Activated T-helper 9 cell treated with anti-CD3 and anti-CD28 coated beads, Interleukin-2, amount 50 U/mL, for 16 hours (primary cell): ENCODE data around the gene RAP1GAP2.

Experiments
- DNase-seq: peaks from one replicate; pipeline ENCODE4 v3.0.0-alpha.2; 2020; ENCODE audit warnings: low read depth

The RAP1GAP2 gene

DNA sequence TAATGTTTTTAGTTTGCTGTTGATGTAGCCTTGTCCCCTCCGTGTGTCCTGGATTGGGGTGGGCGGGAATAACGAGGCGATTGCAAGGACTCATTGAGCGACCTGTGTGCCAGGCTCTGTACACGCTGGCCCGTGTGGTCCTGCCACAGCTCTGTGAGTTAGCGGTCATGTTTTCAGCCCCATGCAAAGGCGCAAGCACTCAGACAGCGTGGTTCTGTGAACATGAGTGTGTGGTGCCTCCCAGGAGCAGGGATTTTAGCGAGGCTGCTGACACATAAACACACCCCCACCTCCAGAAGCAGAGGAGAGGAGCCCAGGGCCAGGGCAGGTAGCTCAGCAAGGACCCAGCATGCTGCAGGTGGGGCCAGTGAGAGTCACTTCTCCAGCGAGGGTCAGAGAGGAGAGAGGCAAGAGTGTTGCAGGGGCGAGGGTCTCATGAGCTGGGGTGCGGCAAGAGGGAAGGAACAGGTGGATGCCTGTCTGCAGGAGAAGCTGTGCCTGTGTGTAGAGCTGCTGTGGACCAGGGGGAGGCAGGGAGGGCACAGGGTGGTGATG is 151.8 kb downstream of the RAP1GAP2 start:
- DNase-seq: no peak

- DNase-seq: no peak
Measured at GRCh38 chr17:2948721-2949468, 152.7 kb downstream of the RAP1GAP2 start.

- DNase-seq: no peak
Measured at GRCh38 chr17:2949469-2950044, 153.3 kb downstream of the RAP1GAP2 start.

- no peak for DNase-seq
Measured at GRCh38 chr17:2950846-2951245, 154.6 kb downstream of the RAP1GAP2 start.

DNA sequence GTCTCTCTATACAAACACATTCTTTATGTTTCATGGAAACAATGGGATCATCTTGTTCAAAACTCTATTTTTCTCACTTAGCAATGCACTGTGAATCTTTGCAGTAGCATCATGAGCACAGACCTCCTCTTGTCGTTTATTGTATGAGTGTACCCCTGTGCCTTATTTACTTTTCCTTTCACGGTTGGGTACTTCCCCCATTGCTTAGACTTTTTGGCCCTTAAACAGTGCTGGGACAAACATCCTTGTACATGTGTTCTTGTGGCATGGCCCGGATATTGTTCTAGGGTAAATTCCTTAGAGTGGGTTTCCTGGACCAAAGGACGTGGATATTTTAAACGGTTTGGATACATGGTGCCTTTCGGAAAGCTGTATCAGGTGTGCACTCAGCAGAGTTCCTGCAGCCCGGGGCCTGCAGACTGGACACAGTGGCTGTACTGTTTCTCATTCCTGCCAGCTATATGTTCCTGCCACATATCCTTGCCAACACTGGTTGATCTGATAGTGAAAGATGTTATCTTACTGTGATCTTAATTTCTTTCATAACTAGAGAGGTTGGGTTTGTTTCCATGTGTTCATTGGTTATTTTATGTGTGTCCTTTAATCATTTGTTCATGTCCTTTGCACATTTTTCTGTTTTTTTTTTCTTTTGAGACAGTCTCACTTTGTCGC is 156.1 kb downstream of the RAP1GAP2 start:
- no peak for DNase-seq

DNA sequence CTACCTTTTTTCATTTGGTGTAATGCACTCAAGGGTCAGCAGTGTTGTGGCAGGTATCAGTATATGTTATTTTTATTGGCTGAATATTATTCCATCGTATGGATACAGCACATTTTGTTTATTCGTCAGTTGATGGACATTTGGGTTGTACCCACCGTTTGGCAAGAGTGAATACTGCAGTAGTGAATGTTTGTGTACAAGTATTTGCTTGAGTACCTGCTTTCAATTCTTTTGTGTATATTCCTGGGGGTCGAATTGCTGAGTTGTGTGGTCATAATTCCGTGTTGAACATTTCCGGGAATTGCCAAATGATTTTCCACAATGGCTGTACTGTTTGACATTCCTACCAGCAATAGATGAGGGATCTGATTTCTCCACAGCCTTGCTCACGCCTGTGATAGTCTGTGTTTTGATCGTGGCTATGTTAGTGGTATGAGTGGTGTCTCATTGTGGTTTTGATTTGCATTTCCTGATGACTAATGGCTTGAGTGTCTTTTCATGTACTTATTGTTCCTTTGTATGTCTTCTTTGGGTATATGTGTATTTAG is 158.7 kb downstream of the RAP1GAP2 start:
- no peak for DNase-seq

GRCh38 chr17:2955931-2956582 is 159.8 kb downstream of the RAP1GAP2 start:
- DNase-seq: no peak

- DNase-seq: no peak
Measured at GRCh38 chr17:2957631-2958286, 161.5 kb downstream of the RAP1GAP2 start.

DNA sequence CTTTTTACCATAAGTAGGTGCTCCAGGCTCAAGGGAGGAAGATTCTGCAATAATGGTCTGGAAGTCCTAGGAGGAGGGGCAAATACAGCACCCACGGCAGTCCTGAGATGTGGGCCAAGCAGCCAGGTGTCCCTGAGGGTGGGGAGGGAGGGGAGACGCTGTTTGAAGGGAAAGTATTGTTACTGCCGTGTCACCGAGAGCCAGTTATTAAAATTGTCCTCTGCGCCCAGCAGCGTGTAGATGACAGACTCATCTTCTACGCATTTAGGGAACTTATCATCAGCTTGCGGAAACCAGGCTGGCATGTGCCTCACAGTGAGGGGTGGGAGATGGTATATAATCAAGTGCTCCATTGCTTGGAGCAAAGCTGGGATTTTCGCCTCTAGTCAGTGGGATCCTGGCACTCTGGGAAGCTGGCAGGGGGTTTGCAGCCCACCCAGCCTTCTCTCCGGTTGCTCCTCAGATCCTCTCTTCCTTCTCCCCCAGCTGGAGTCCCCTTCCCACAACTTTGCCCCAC is 162.5 kb downstream of the RAP1GAP2 start:
- no peak for DNase-seq

DNA sequence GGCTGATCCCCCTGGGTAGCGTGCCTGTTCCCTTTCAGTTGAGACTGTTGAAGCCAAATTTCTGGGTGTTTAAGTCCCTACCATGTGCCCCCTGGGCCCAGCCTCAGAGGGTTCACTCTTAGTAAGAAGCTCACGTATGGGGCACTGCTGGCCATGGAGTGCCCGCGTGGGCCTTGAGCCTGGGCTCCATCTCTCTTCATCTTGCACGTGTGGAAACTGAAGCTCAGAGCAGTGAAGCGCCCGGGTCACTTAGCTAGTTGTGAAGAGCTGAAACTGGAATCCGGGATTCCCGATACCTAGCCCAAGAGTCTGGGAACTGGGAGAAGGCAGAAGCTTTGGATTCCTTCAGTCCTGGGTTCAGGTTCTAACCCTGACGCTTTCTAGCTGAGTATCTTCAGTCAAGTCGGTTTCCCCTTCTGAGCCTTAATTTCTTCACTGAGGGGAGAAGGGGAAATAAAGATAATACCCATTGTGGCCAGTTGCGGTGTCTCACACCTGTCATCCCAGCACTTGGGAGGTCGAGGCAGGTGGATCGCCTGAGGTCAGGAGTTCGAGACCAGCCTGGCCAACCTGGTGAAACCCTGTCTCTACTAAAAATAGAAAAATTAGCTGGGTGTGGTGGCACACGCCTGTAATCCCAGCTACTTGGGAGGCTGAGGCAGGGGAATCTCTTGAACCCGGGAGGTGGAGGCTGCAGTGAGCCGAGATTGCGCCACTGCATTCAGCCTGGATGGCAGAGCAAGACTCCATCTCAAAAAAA is 163.3 kb downstream of the RAP1GAP2 start:
- DNase-seq: no peak

GRCh38 chr17:2961446-2961845 is 165.2 kb downstream of the RAP1GAP2 start:
- no peak for DNase-seq

GRCh38 chr17:2962236-2962635 is 166.0 kb downstream of the RAP1GAP2 start:
- DNase-seq: no peak

DNA sequence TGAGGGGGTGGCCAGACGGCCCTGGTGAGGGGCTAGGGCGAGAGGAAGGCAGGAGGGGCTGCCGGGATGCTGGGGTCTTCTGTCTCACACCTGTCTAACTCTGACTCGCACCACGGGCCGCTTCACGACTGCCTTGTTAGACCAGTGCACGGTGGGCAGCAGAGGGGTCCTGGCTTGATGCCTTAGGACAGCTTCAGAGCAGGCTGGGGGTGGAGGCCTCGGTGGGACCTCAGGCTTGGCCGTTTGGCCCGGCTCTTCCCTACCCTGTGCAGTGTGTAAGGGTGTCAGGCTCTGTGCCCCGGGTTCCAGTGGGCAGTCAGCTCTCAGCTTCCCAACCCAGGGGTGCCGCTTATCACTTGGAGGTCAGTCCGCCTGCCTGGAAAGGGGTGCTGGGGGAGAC is 166.5 kb downstream of the RAP1GAP2 start:
- no peak for DNase-seq

DNA sequence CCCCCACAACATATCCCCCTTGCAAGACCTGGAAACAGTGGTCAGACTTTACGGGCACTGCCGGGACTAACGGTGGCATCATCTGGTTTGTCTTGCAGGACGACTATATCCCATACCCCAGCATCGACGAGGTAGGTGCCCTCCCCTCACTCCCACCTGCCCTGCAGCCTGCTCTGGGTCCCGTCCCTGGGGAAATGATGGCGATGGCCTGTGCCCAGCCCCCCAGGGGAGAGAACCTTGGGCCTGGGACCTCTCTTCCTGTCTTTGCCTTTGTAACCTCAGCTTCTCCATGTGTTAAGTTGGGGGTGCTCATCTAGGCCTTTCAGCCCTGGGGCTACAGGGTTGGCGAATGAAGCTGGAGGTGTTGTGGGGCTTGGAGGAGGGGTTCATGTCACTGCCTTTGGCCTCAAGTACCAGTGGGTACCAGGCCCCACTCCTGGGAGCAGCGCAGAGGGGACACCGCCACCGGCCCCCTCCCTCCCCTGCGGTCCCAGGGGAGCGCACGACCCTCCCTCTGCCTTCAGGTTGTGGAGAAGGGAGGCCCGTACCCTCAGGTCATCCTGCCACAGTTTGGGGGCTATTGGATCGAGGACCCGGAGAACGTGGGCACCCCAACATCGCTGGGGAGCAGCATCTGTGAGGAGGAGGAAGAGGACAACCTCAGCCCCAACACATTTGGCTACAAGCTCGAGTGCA is 167.2 kb downstream of the RAP1GAP2 start:
- no peak for DNase-seq

- no peak for DNase-seq
Measured at GRCh38 chr17:2964028-2964356, 167.8 kb downstream of the RAP1GAP2 start.

GRCh38 chr17:2964370-2964769 is 168.1 kb downstream of the RAP1GAP2 start:
- DNase-seq: no peak

DNA sequence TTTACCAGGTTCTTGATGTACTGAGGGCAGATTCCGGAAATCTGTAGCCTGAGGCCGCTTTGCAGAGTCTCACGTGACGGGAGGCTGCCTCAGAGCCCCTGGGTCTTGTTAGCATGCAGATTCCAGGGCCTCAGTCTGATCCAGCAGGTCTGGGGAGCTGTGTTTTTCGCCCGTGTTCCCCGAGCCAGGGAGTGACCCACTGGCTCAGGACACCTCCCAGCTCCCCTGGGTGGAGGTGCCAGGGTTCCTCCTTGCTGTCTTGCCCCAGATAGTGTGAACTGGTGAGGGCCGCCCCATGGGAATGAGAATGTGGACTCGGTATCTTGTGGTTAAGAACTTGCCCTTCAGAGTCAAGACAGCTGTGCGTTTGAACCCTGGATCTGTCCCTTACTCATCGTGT is 168.6 kb downstream of the RAP1GAP2 start:
- DNase-seq: no peak

DNA sequence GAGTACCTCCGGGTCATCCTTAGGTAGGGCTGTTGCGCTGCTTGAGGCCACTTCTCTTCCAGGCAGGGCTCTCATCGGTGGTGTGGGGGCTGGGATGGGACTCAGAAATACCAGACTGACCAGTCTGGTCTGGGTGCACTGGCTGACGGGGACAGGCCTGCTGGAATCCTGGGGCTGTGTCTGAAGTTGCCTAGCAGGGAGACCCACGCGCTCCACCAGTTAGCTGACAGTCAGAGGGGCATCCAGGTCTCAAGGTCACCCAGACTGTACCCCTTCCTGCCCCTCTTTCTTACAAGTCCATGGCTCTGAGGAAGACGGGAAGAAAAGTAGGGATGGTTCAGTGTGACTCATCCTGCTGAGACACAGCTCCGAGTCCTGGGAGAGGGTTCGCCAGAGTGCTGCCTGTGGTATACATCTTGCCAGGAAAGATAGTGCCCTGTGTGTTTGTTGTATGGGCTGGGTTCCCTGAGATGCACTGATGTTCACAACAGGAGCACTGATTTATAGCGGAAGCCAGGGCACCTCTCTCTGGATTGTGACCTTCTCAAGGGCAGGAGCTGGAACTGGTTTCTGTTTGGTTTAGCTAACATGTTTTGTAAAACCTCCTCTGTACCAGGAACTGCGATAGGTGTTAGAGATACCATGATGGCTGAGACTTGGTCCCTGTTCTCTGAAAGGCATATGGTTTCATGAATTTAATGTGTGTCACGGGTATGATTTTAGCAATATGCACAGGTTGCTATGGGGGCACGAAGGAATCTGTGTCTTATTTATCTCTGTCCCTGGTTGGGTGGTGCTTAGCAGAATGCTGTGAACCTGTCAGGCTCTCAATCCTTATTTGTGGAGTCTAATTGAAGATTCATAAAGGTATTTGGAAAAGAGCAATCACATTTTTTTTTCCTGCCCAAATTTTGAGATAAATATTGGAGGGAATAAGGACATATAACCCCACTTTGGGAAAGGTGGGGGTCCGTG is 169.7 kb downstream of the RAP1GAP2 start:
- no peak for DNase-seq

DNA sequence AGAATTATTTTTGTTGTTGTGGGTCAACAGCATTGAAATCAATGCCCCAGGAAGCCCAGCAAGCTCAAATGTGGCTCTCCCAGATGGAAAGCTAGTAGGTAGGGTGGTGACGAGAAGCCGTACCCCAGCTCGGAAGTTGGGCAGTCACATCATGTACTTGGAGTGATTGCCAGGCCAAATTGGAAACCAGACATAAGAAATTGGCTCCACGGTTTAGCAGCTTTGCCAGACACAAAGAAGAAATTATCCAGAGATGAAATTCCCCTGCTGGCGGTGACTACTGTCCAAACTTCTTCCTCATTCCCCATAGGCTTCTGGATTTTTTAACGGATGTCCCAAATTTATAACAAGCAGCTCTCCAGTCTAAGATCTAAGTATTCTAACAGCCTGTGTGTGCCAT is 171.3 kb downstream of the RAP1GAP2 start:
- DNase-seq: no peak
